PC-3 (cell line): ENCODE data around the gene SPARC. TPM values are rescaled to one million over a fixed set of nuclear protein-coding genes. Genes with fewer than 3 reads are reported as not detected.

Experiments used
- ATAC-seq: fragments of 200-7000 bp; cut with Tn5 transposase; 2 replicates; pipeline ENCODE4 v1.9.1; 2020; ENCODE audit warnings: mild to moderate bottlenecking, moderate library complexity
- BruUV-seq: library from RNA; stranded (reverse); fragments of 400-500 nt; replicated peaks from 2 replicates; lab custom pipeline; 2021; lab: Mats Ljungman, UMichigan
- CTCF ChIA-PET: fragments of 300-600 bp; sonication (Branson Sonifier 250); formaldehyde crosslinking; loops from one replicate; lab custom pipeline; 2022; ENCODE audit warnings: antibody characterized with exemption; lab: Charles Lee
- POLR2A ChIA-PET: fragments of 300-600 bp; sonication (Branson Sonifier 250); formaldehyde crosslinking; loops from one replicate; lab custom pipeline; 2022; ENCODE audit warnings: antibody characterized with exemption; ENCODE audit not compliant: unreplicated experiment; lab: Charles Lee
- DNase-seq: peaks from one replicate; pipeline ENCODE4 v3.0.0-alpha.2; 2015
- H2AFZ ChIP-seq: fragments of 300-600 bp; sonication (generic); 2 replicates; pipeline ENCODE4 v1.6.0; 2016; ENCODE audit warnings: antibody characterized with exemption, low read length
- H3F3A ChIP-seq: fragments of 300-600 bp; sonication (generic); one replicate; pipeline ENCODE4 v1.6.0; 2017; ENCODE audit warnings: antibody characterized with exemption, low read length, control low read depth, mild to moderate bottlenecking; ENCODE audit not compliant: unreplicated experiment
- H3K27ac ChIP-seq: fragments of 300-600 bp; sonication (generic); 2 replicates; pipeline ENCODE4 v1.5.1; 2016; ENCODE audit warnings: mild to moderate bottlenecking, low read length
- H3K27me3 ChIP-seq: fragments of 300-600 bp; sonication (generic); 2 replicates; pipeline ENCODE4 v1.6.1; 2016; ENCODE audit warnings: low read length, mixed read lengths
- H3K36me3 ChIP-seq: fragments of 300-600 bp; sonication (generic); 2 replicates; pipeline ENCODE4 v1.6.1; 2016; ENCODE audit warnings: low read depth, mixed run types, low read length, mixed read lengths
- H3K4me1 ChIP-seq: fragments of 300-600 bp; sonication (generic); 2 replicates; pipeline ENCODE4 v1.5.1; 2016; ENCODE audit warnings: low read length; ENCODE audit not compliant: insufficient read depth
- H3K4me2 ChIP-seq: fragments of 300-600 bp; sonication (generic); 2 replicates; pipeline ENCODE4 v1.6.0; 2016; ENCODE audit warnings: low read length
- H3K4me3 ChIP-seq: fragments of 300-600 bp; sonication (generic); 2 replicates; pipeline ENCODE4 v1.5.1; 2016; ENCODE audit warnings: mild to moderate bottlenecking, low read length, mixed read lengths
- H3K79me2 ChIP-seq: fragments of 300-600 bp; sonication (generic); 2 replicates; pipeline ENCODE4 v1.6.1; 2017; ENCODE audit warnings: low read length, mixed read lengths
- H3K9ac ChIP-seq: fragments of 300-600 bp; sonication (generic); 2 replicates; pipeline ENCODE4 v1.6.0; 2016; ENCODE audit warnings: mild to moderate bottlenecking, low read length
- H3K9me2 ChIP-seq: fragments of 300-600 bp; sonication (generic); replicated peaks from 2 replicates; pipeline ENCODE4 v1.6.1; 2016; ENCODE audit warnings: mixed run types, low read length, mixed read lengths
- H3K9me3 ChIP-seq: fragments of 300-600 bp; sonication (generic); 2 replicates; pipeline ENCODE4 v1.6.1; 2016; ENCODE audit warnings: low read length, mixed read lengths
- H4K20me1 ChIP-seq: fragments of 300-600 bp; sonication (generic); 2 replicates; pipeline ENCODE4 v1.6.1; 2016; ENCODE audit warnings: low read length, mixed read lengths
- CTCF ChIP-seq: fragments of 300-600 bp; sonication (generic); conservative IDR thresholded peaks from 2 replicates; pipeline ENCODE4 v1.5.1; 2017; ENCODE audit warnings: antibody characterized with exemption, low read depth, mild to moderate bottlenecking, low read length
- EZH2 ChIP-seq: fragments of 300-600 bp; sonication (generic); IDR thresholded peaks from one replicate; pipeline ENCODE4 v1.6.1; 2017; ENCODE audit warnings: antibody characterized with exemption, mild to moderate bottlenecking, low read length; ENCODE audit not compliant: unreplicated experiment
- EZH2phosphoT487 ChIP-seq: fragments of 300-600 bp; sonication (generic); IDR thresholded peaks from 2 replicates; pipeline ENCODE4 v1.6.1; 2018; ENCODE audit warnings: mild to moderate bottlenecking, antibody characterized with exemption, low read length, borderline replicate concordance
- intact Hi-C: fragments of 100-400 bp; cut with micrococcal nuclease; formaldehyde crosslinking; loops from 2 replicates; pipeline ENCODE4 v1.9.0; 2023
- total RNA-seq: library from RNA; depleted of rRNA; stranded (reverse); fragments of >200 nt; gene quantifications from 2 replicates; pipeline ENCODE4 v1.2.3, GENCODE V29; 2014

SPARC gene
- total RNA-seq, 1 experiment from 2014 or later = 2.7 TPM

- ATAC-seq = no peak
- H3K79me2 ChIP-seq = no peaks in the 10 kb centered on the region
- no peak for DNase-seq
- H3K4me3 ChIP-seq = no peak overlapping the region
- peaks cover 35% of the 10 kb centered on the region for H3K27me3 ChIP-seq
- H3K9ac ChIP-seq = no peak overlapping the region
- CTCF ChIA-PET = no interaction called here
- H3F3A ChIP-seq = no peaks in the 10 kb centered on the region
- no peak overlapping the region for H3K4me2 ChIP-seq
- TF ChIP-seq EZH2 (no peak), CTCF (no peak), EZH2phosphoT487 (no peak)
- H3K4me1 ChIP-seq = no peaks in the 10 kb centered on the region
- BruUV-seq = no TSS peak
- no peak overlapping the region for H3K27ac ChIP-seq
- H3K36me3 ChIP-seq = no peaks in the 10 kb centered on the region
- H2AFZ ChIP-seq = no peak overlapping the region
- intact Hi-C loops = no loop called here
- H3K9me3 ChIP-seq = no peaks in the 10 kb centered on the region
- POLR2A ChIA-PET = no interaction called here
- H3K9me2 ChIP-seq = no peaks in the 10 kb centered on the region
- H4K20me1 ChIP-seq = no peaks in the 10 kb centered on the region
Measured at GRCh38 chr5:151638619-151639018, 48.1 kb downstream of the SPARC start.

DNA sequence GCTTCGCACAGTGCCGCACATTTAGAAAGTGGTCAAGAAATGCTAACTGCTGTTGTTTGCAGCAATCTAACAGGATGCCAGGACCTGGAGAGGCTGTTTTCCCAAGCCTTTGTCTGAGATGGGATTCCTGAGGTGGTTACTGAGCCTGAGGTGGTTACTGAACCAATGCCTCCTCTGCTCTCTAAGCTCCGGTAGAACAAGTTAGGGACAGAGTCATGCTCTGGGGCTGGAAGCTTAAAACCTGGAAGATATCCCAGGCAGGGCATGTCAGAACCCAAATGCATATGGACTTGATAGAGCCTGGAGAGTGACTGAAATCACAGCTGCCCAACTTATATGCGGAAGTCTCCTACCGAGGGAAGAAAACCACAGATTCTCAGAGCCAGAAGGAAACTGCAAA lies 49.0 kb downstream of the SPARC start:
- Histone ChIP-seq H3F3A (no peaks in the 10 kb centered on the region), H3K4me3 (no peak overlapping the region), H3K9me2 (no peaks in the 10 kb centered on the region), H3K9me3 (no peaks in the 10 kb centered on the region), H4K20me1 (no peaks in the 10 kb centered on the region), H3K79me2 (no peaks in the 10 kb centered on the region), H3K27ac (no peak overlapping the region), H3K36me3 (no peaks in the 10 kb centered on the region), H3K27me3 (peaks cover 35% of the 10 kb centered on the region), H2AFZ (no peak overlapping the region), H3K4me2 (no peak overlapping the region), H3K9ac (no peak overlapping the region), H3K4me1 (no peaks in the 10 kb centered on the region)
- ChIA-PET CTCF (no interaction called here), POLR2A (no interaction called here)
- intact Hi-C loops = no loop called here
- no peak for ATAC-seq
- BruUV-seq = no TSS peak
- no peak for TF ChIP-seq EZH2
- no peak for TF ChIP-seq CTCF
- no peak for TF ChIP-seq EZH2phosphoT487
- no peak for DNase-seq

DNA sequence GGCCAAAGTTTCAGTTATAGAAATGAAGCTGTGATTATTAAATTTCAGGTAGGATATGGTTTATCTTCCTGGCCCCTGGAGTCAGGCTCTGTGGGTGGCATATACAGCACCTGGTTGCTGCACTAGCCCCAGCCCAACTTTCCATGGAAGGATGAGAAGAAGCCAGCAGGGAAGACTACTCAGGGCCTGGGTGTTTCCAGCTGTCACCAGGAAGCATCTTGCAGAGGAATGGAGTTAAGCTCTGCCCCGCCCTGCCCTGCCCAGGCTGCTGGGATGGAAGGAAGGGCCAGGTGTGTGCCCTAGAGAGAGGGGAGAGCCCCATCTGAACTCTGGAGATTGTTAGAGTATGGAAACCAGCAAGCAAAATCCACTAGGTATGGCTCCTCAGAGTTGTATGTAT lies 52.8 kb downstream of the SPARC start:
- Histone ChIP-seq H3K9me2 (no peaks in the 10 kb centered on the region), H3F3A (no peaks in the 10 kb centered on the region), H3K4me1 (no peaks in the 10 kb centered on the region), H3K9ac (no peak overlapping the region), H3K27me3 (peaks cover 34% of the 10 kb centered on the region), H2AFZ (no peak overlapping the region), H3K9me3 (no peaks in the 10 kb centered on the region), H4K20me1 (no peaks in the 10 kb centered on the region), H3K36me3 (no peaks in the 10 kb centered on the region), H3K4me3 (no peak overlapping the region), H3K79me2 (no peaks in the 10 kb centered on the region), H3K27ac (no peak overlapping the region), H3K4me2 (no peak overlapping the region)
- no peak for DNase-seq
- BruUV-seq = no TSS peak
- ATAC-seq = no peak
- no peak for TF ChIP-seq CTCF
- TF ChIP-seq EZH2 = no peak
- TF ChIP-seq EZH2phosphoT487 = no peak
- intact Hi-C loops = no loop called here
- POLR2A ChIA-PET = no interaction called here
- CTCF ChIA-PET = interaction anchor here (0.6 kb wide), 1 partner anchor 632 kb away, joined by 4 read pairs; no protein-coding TSS in a partner anchor
